M059J (cell line): ENCODE results near the gene CSHL1. TPM values are rescaled to one million over a fixed set of nuclear protein-coding genes. Genes with fewer than 3 reads are reported as not detected.
"Not testable (repeated sequence)": the region's sequence is repeated elsewhere in the genome, so short reads cannot be mapped to it uniquely, and the experiment has no call there.

ENCODE experiments used
- DNase-seq: peaks from one replicate; pipeline ENCODE4 v3.0.0-alpha.2; 2012; ENCODE audit warnings: low read depth
- total RNA-seq: library from RNA; depleted of rRNA; stranded (reverse); fragments of >200 nt; shearing (Covaris generic); gene quantifications from 2 replicates; pipeline ENCODE4 v1.2.3, GENCODE V29; 2014; rRNA removed

Gene CSHL1
- total RNA-seq, 1 experiment from 2014 or later = not detected

GRCh38 chr17:63889026-63889848, 21.8 kb downstream of the CSHL1 start:
- DNase-seq = peak; percentile 18

- not testable (repeated sequence) for DNase-seq
Measured at GRCh38 chr17:63885119-63885518, 25.9 kb downstream of the CSHL1 start.

GRCh38 chr17:63882626-63883126, 28.4 kb downstream of the CSHL1 start:
- not testable (repeated sequence) for DNase-seq

- DNase-seq = peak; percentile 41
Measured at GRCh38 chr17:63881935-63882601, 29.0 kb downstream of the CSHL1 start, which contains the start of gene GH2. Gene GH2, minus strand, starts transcription at chr17:63881944. Its CDS starts 143 bp downstream, at chr17:63881801.

GRCh38 chr17:63881337-63881736, 29.7 kb downstream of the CSHL1 start:
- DNase-seq = peak; percentile 13

- DNase-seq = no peak
Measured at GRCh38 chr17:63880706-63881105, 30.4 kb downstream of the CSHL1 start.

GRCh38 chr17:63878413-63878812, 32.6 kb downstream of the CSHL1 start:
- DNase-seq = not testable (repeated sequence)

GRCh38 chr17:63874693-63875092, 36.4 kb downstream of the CSHL1 start:
- not testable (repeated sequence) for DNase-seq

GRCh38 chr17:63874061-63874626, 36.9 kb downstream of the CSHL1 start:
- not testable (repeated sequence) for DNase-seq

- not testable (repeated sequence) for DNase-seq
Measured at GRCh38 chr17:63873577-63873976, 37.5 kb downstream of the CSHL1 start, which contains the start of gene CSH2. Gene CSH2, minus strand, starts transcription at chr17:63873677. Its CDS starts 63 bp downstream, at chr17:63873614.

- peak; percentile 22 for DNase-seq
Measured at GRCh38 chr17:63871646-63872365, 39.3 kb downstream of the CSHL1 start.

- DNase-seq = not testable (repeated sequence)
Measured at GRCh38 chr17:63870292-63870665, 40.8 kb downstream of the CSHL1 start.

- DNase-seq = not testable (repeated sequence)
Measured at GRCh38 chr17:63869491-63870291, 41.4 kb downstream of the CSHL1 start.

- not testable (repeated sequence) for DNase-seq
Measured at GRCh38 chr17:63866625-63867024, 44.4 kb downstream of the CSHL1 start.

Other genes with a start within 250 kb of the CSHL1 start
- 4.3 and 6.8 TPM in 2 replicates for gene LIMD2, start 211.1 kb downstream of the CSHL1 start, total RNA-seq
- 15.2 and 18.3 TPM in 2 replicates for gene STRADA, start 169.5 kb downstream of the CSHL1 start, total RNA-seq
- gene CCDC47, start 137.7 kb downstream of the CSHL1 start, total RNA-seq = 46.2 and 64.1 TPM in 2 replicates
- gene DDX42, start 137.1 kb downstream of the CSHL1 start, total RNA-seq = 27.7 and 35.2 TPM in 2 replicates
- gene PSMC5, start 83.8 kb downstream of the CSHL1 start, total RNA-seq = 38.3 and 47.6 TPM in 2 replicates
- gene FTSJ3, start 83.6 kb downstream of the CSHL1 start, total RNA-seq = 59.4 and 98.1 TPM in 2 replicates
- 64.5 and 81.1 TPM in 2 replicates for gene SMARCD2, start 68.6 kb downstream of the CSHL1 start, total RNA-seq
- gene CSH2, start 37.6 kb downstream of the CSHL1 start, total RNA-seq = not detected in 2 replicates
- gene GH2, start 29.3 kb downstream of the CSHL1 start, total RNA-seq = not detected in 2 replicates
- gene CSH1, start 14.7 kb downstream of the CSHL1 start, total RNA-seq = not detected in 2 replicates
- gene GH1, start 7.6 kb upstream of the CSHL1 start, total RNA-seq = not detected in 2 replicates
- gene CD79B, start 21.1 kb upstream of the CSHL1 start, total RNA-seq = 0.27 and 0.54 TPM in 2 replicates
- gene SCN4A, start 61.7 kb upstream of the CSHL1 start, total RNA-seq = not detected in 2 replicates
- 0.05 TPM in 1 of 2 replicates, not detected in the other for gene PRR29, start 87.1 kb upstream of the CSHL1 start, total RNA-seq
- gene ICAM2, start 109.4 kb upstream of the CSHL1 start, total RNA-seq = 0.84 and 1.0 TPM in 2 replicates
- gene ERN1, start 218.9 kb upstream of the CSHL1 start, total RNA-seq = 0.98 and 1.5 TPM in 2 replicates